Measurements from ENCODE around the gene GNAQ. TPM values are rescaled to one million over a fixed set of nuclear protein-coding genes. Genes with fewer than 3 reads are reported as not detected.
A peak's percentile ranks its signal among the peaks of the same experiment; 100 is the strongest.

GNAQ gene
- total and polyA plus RNA-seq, 8 donors = 55.5 to 95.5 (median 62.8) TPM

GRCh38 chr9:77808751-77809081, 222.9 kb downstream of the GNAQ start:
- Histone ChIP-seq H3K9me3 (no peaks in the 10 kb centered on the region), H3K4me3 (no peak overlapping the region), H3K36me3 (peaks cover 0 to 22% of the 10 kb centered on the region in 2 donors), H3K27ac (peak overlapping the region in 1 of 2 donors; percentile 24), H3K27me3 (no peaks in the 10 kb centered on the region), H3K4me1 (peaks cover 0 to 42% of the 10 kb centered on the region in 2 donors)
- ATAC-seq (no peak), DNase-seq (no peak)
- intact Hi-C loops (cut with DNase I) = no loop called here
- no peak for TF ChIP-seq CTCF (IDR thresholded peaks at IDR 0.05)

- ATAC-seq (no peak), DNase-seq (no peak)
- H3K4me3 ChIP-seq = no peak overlapping the region
- H3K36me3 ChIP-seq = peaks cover 0 to 22% of the 10 kb centered on the region in 2 donors
- no peaks in the 10 kb centered on the region for H3K9me3 ChIP-seq
- TF ChIP-seq CTCF (IDR thresholded peaks at IDR 0.05) = no peak
- H3K27me3 ChIP-seq = no peaks in the 10 kb centered on the region
- H3K27ac ChIP-seq = peak overlapping the region in 1 of 2 donors; percentile 24
- peaks cover 2 to 47% of the 10 kb centered on the region in 2 donors for H3K4me1 ChIP-seq
- intact Hi-C loops (cut with DNase I) = no loop called here
Measured at GRCh38 chr9:77807846-77808750, 223.5 kb downstream of the GNAQ start.

GRCh38 chr9:77807281-77807683, 224.3 kb downstream of the GNAQ start:
- H3K27me3 ChIP-seq = no peaks in the 10 kb centered on the region
- H3K9me3 ChIP-seq = no peaks in the 10 kb centered on the region
- H3K4me3 ChIP-seq = no peak overlapping the region
- intact Hi-C loops (cut with DNase I) = no loop called here
- peak overlapping the region in 1 of 2 donors; percentile 24 for H3K27ac ChIP-seq
- H3K36me3 ChIP-seq = peaks cover 0 to 16% of the 10 kb centered on the region in 2 donors
- no peak for TF ChIP-seq CTCF (IDR thresholded peaks at IDR 0.05)
- DNase-seq (no peak), ATAC-seq (peak; percentile 57)
- H3K4me1 ChIP-seq = peaks cover 7 to 51% of the 10 kb centered on the region in 2 donors

- DNase-seq = no peak
- H3K9me3 ChIP-seq = no peaks in the 10 kb centered on the region
- H3K4me3 ChIP-seq = no peak overlapping the region
- peaks cover 0 to 12% of the 10 kb centered on the region in 2 donors for H3K36me3 ChIP-seq
- H3K4me1 ChIP-seq = peaks cover 7 to 51% of the 10 kb centered on the region in 2 donors
- no peak for ATAC-seq
- no peaks in the 10 kb centered on the region for H3K27me3 ChIP-seq
- intact Hi-C loops (cut with DNase I) = no loop called here
- H3K27ac ChIP-seq = peak overlapping the region in 1 of 2 donors; percentile 24
- no peak for TF ChIP-seq CTCF (IDR thresholded peaks at IDR 0.05)
Measured at GRCh38 chr9:77806741-77807140, 224.9 kb downstream of the GNAQ start.

GRCh38 chr9:77805810-77806209, 225.8 kb downstream of the GNAQ start:
- Histone ChIP-seq H3K4me1 (peaks cover 7 to 51% of the 10 kb centered on the region in 2 donors), H3K36me3 (peaks cover 0 to 8% of the 10 kb centered on the region in 2 donors), H3K9me3 (no peaks in the 10 kb centered on the region), H3K4me3 (no peak overlapping the region), H3K27ac (no peak overlapping the region), H3K27me3 (no peaks in the 10 kb centered on the region)
- no peak for TF ChIP-seq CTCF (IDR thresholded peaks at IDR 0.05)
- ATAC-seq = no peak
- DNase-seq = no peak
- intact Hi-C loops (cut with DNase I) = no loop called here
